ENCODE measurements around the gene CNTNAP2.
A peak's percentile ranks its signal among the peaks of the same experiment; 100 is the strongest.
"Not testable (repeated sequence)": the region's sequence is repeated elsewhere in the genome, so short reads cannot be mapped to it uniquely, and the experiment has no call there.

CNTNAP2 gene

GRCh38 chr7:146172112-146172511, 55.5 kb downstream of the CNTNAP2 start:
- peak; percentile 2 for DNase-seq

GRCh38 chr7:146175716-146176115, 59.1 kb downstream of the CNTNAP2 start:
- DNase-seq: peak; percentile 32

- DNase-seq: no peak
These were observed 60.3 kb downstream of the CNTNAP2 start for GRCh38 chr7:146176860-146177259.

- DNase-seq: no peak
These were observed 60.7 kb downstream of the CNTNAP2 start for GRCh38 chr7:146177301-146177700.

GRCh38 chr7:146185844-146186243, 69.2 kb downstream of the CNTNAP2 start:
- DNase-seq: peak; percentile 28

- DNase-seq: not testable (repeated sequence)
These were observed 74.8 kb downstream of the CNTNAP2 start for GRCh38 chr7:146191428-146191827.

GRCh38 chr7:146201945-146202344, 85.3 kb downstream of the CNTNAP2 start:
- no peak for DNase-seq

GRCh38 chr7:146206270-146206669, 89.7 kb downstream of the CNTNAP2 start:
- no peak for DNase-seq

GRCh38 chr7:146208492-146208891, 91.9 kb downstream of the CNTNAP2 start:
- DNase-seq: peak; percentile 6

- DNase-seq: no peak
These were observed 98.2 kb downstream of the CNTNAP2 start for GRCh38 chr7:146214842-146215241.

GRCh38 chr7:146216396-146217041, 99.9 kb downstream of the CNTNAP2 start:
- DNase-seq: no peak

- no peak for DNase-seq
These were observed 107.2 kb downstream of the CNTNAP2 start for GRCh38 chr7:146223851-146224250.

GRCh38 chr7:146232604-146233003, 116.0 kb downstream of the CNTNAP2 start:
- no peak for DNase-seq

GRCh38 chr7:146235195-146235594, 118.6 kb downstream of the CNTNAP2 start:
- no peak for DNase-seq

GRCh38 chr7:146242661-146243060, 126.1 kb downstream of the CNTNAP2 start:
- no peak for DNase-seq

GRCh38 chr7:146247991-146248390, 131.4 kb downstream of the CNTNAP2 start:
- not testable (repeated sequence) for DNase-seq

GRCh38 chr7:146248744-146249143, 132.1 kb downstream of the CNTNAP2 start:
- DNase-seq: not testable (repeated sequence)

GRCh38 chr7:146249272-146249671, 132.7 kb downstream of the CNTNAP2 start:
- no peak for DNase-seq

- DNase-seq: no peak
These were observed 139.0 kb downstream of the CNTNAP2 start for GRCh38 chr7:146255609-146256008.

- DNase-seq: no peak
These were observed 145.9 kb downstream of the CNTNAP2 start for GRCh38 chr7:146262527-146262926.

GRCh38 chr7:146276888-146277287, 160.3 kb downstream of the CNTNAP2 start:
- no peak for DNase-seq

- DNase-seq: no peak
These were observed 168.8 kb downstream of the CNTNAP2 start for GRCh38 chr7:146285418-146285817.

GRCh38 chr7:146290746-146291145, 174.1 kb downstream of the CNTNAP2 start:
- DNase-seq: no peak

- DNase-seq: no peak
These were observed 175.3 kb downstream of the CNTNAP2 start for GRCh38 chr7:146291900-146292299.

- DNase-seq: no peak
These were observed 179.4 kb downstream of the CNTNAP2 start for GRCh38 chr7:146296028-146296427.

Measured in fibroblast of skin of right biceps (primary cell).